CD14-positive monocyte (primary cell): Measurements from ENCODE around the gene ZNF207. TPM values are rescaled to one million over a fixed set of nuclear protein-coding genes. Genes with fewer than 3 reads are reported as not detected.

Experiments
- DNase-seq, 3 donors: peaks; one replicate each; pipeline ENCODE4 v3.0.0-alpha.2; 2011 to 2022
- H2AFZ ChIP-seq: 2 replicates; pipeline ENCODE4 v1.6.0; 2012; ENCODE audit warnings: mild to moderate bottlenecking, low read depth, low read length, inconsistent platforms; ENCODE audit not compliant: insufficient read depth, poor library complexity, severe bottlenecking
- H3K27ac ChIP-seq, 2 donors: 1 replicate in 1 of 2; 2 replicates in 1 of 2; pipeline ENCODE4 v1.5.1; 2012 to 2013; ENCODE audit warnings: low read length in 2 of 2, control low read depth in 1 of 2, inconsistent platforms in 1 of 2, low read depth in 1 of 2, mild to moderate bottlenecking in 1 of 2
- H3K27me3 ChIP-seq, 2 donors: one replicate each; pipeline versions ENCODE4 v1.6.0 to v1.6.1; 2011 to 2013; ENCODE audit warnings: low read length in 2 of 2; ENCODE audit not compliant: control insufficient read depth in 2 of 2, insufficient read depth in 2 of 2
- H3K36me3 ChIP-seq, 2 donors: replicated peaks in 1 of 2; 1 replicate in 1 of 2; 2 replicates in 1 of 2; pipeline versions ENCODE4 v1.5.1 to v1.6.1; 2012 to 2013; ENCODE audit warnings: low read length in 2 of 2, control low read depth in 1 of 2, inconsistent platforms in 1 of 2, mild to moderate bottlenecking in 1 of 2; ENCODE audit not compliant: insufficient read depth in 2 of 2, control insufficient read depth in 1 of 2
- H3K4me1 ChIP-seq, 2 donors: 1 replicate in 1 of 2; 2 replicates in 1 of 2; pipeline versions ENCODE4 v1.5.1 to v1.6.1; 2012 to 2013; ENCODE audit warnings: low read length in 2 of 2, control low read depth in 1 of 2, inconsistent platforms in 1 of 2, mild to moderate bottlenecking in 1 of 2, moderate library complexity in 1 of 2; ENCODE audit not compliant: insufficient read depth in 2 of 2, control insufficient read depth in 1 of 2
- H3K4me2 ChIP-seq: replicated peaks from 2 replicates; pipeline ENCODE3; 2012; ENCODE audit warnings: low read length, moderate library complexity, mild to moderate bottlenecking; ENCODE audit not compliant: poor library complexity, severe bottlenecking; ENCODE audit errors: extremely low read depth
- H3K4me3 ChIP-seq, 3 experiments: fragments of 200-600 bp in 1 of 3; sonication (generic) in 1 of 3; replicated peaks in 1 of 3; 1 replicate in 2 of 3; 2 replicates in 1 of 3; pipeline ENCODE4 v1.5.1; 2011 to 2013; ENCODE audit warnings: low read length in 3 of 3, mild to moderate bottlenecking in 3 of 3, control low read depth in 2 of 3, low read depth in 2 of 3, inconsistent platforms in 1 of 3, moderate library complexity in 1 of 3
- H3K79me2 ChIP-seq: 2 replicates; pipeline ENCODE4 v1.6.0; 2012; ENCODE audit warnings: mild to moderate bottlenecking, control low read depth, inconsistent platforms, low read length, moderate library complexity; ENCODE audit not compliant: insufficient read depth
- H3K9ac ChIP-seq: 2 replicates; pipeline ENCODE4 v1.6.0; 2017; ENCODE audit warnings: low read length, mild to moderate bottlenecking; ENCODE audit not compliant: insufficient read depth, poor library complexity, severe bottlenecking
- H3K9me3 ChIP-seq, 2 donors: replicated peaks in 1 of 2; 1 replicate in 1 of 2; 2 replicates in 1 of 2; pipeline versions ENCODE4 v1.5.1 to v1.6.1; 2012 to 2013; ENCODE audit warnings: low read length in 2 of 2, control low read depth in 1 of 2; ENCODE audit not compliant: control insufficient read depth in 1 of 2, insufficient read depth in 1 of 2
- H4K20me1 ChIP-seq: 2 replicates; pipeline ENCODE4 v1.6.0; 2012; ENCODE audit warnings: mild to moderate bottlenecking, low read length, control low read depth, moderate library complexity; ENCODE audit not compliant: insufficient read depth
- H3K27ac Mint-ChIP-seq, 7 donors: one replicate each; pipeline ENCODE4 v1.8.0; 2020; ENCODE audit warnings: mild to moderate bottlenecking in 7 of 7, mixed read lengths in 7 of 7, moderate library complexity in 6 of 7, inconsistent platforms in 2 of 7
- H3K27me3 Mint-ChIP-seq, 3 donors: one replicate each; pipeline ENCODE4 v1.8.0; 2021 to 2022; ENCODE audit warnings: low read depth in 3 of 3, mild to moderate bottlenecking in 3 of 3, mixed read lengths in 3 of 3, moderate library complexity in 3 of 3, inconsistent platforms in 1 of 3
- H3K36me3 Mint-ChIP-seq, 2 donors: one replicate each; pipeline ENCODE4 v1.8.0; 2020; ENCODE audit warnings: mixed read lengths in 2 of 2, inconsistent platforms in 1 of 2, mild to moderate bottlenecking in 1 of 2
- H3K4me1 Mint-ChIP-seq: one replicate; pipeline ENCODE4 v1.8.0; 2020; ENCODE audit warnings: mild to moderate bottlenecking, mixed read lengths
- H3K4me3 Mint-ChIP-seq, 2 donors: one replicate each; pipeline ENCODE4 v1.8.0; 2020; ENCODE audit warnings: mild to moderate bottlenecking in 2 of 2, mixed read lengths in 2 of 2, moderate library complexity in 1 of 2
- H3K9me3 Mint-ChIP-seq, 7 donors: one replicate each; pipeline ENCODE4 v1.8.0; 2020 to 2022; ENCODE audit warnings: mixed read lengths in 7 of 7, mild to moderate bottlenecking in 6 of 7, moderate library complexity in 6 of 7, inconsistent platforms in 2 of 7
- CTCF ChIP-seq: fragments of 200-600 bp; IDR thresholded peaks from one replicate; pipeline ENCODE4 v1.8.0; 2022; ENCODE audit warnings: antibody characterized with exemption, mild to moderate bottlenecking
- WGBS: methylation state at CpG from one replicate; pipeline ENCODE4 v1.1.5; 2013; ENCODE audit warnings: missing lambda C conversion rate; ENCODE audit not compliant: insufficient coverage; 5-methylcytosine and 5-hydroxymethylcytosine counted together
- intact Hi-C, 2 donors: fragments of 100-400 bp; cut with micrococcal nuclease; formaldehyde crosslinking; loops; one replicate each; pipeline versions ENCODE4 v1.15.0 to v1.15.1; 2023
- polyA plus RNA-seq, 3 donors: library from polyadenylated mRNA; depleted of rRNA in 1 of 3; unstranded in 2 of 3; stranded (reverse) in 1 of 3; fragments of 300-500 nt in 2 of 3; fragments of >200 nt in 1 of 3; fragmentation: Illumina TruSeq in 2 of 3; gene quantifications; 1 replicate in 2 of 3; 2 replicates in 1 of 3; pipeline ENCODE4 v1.2.3, GENCODE V29; 2012 to 2021

ZNF207 gene
- polyA plus RNA-seq, 3 donors, result 129 to 147 (median 138) TPM

- intact Hi-C loops, result no loop called here
- H3K4me3 ChIP-seq, result no peak overlapping the region
- no peak for DNase-seq
- no peaks in the 10 kb centered on the region for H3K4me1 ChIP-seq
- peaks cover 16% of the 10 kb centered on the region for H3K4me1 Mint-ChIP-seq
- no peak overlapping the region for H3K27ac Mint-ChIP-seq
- H3K79me2 ChIP-seq, result no peaks in the 10 kb centered on the region
- H3K9me3 Mint-ChIP-seq, result peaks cover 0 to 3% (median 0%) of the 10 kb centered on the region in 7 donors
- peaks cover 5 to 10% (median 6%) of the 10 kb centered on the region in 3 donors for H3K27me3 Mint-ChIP-seq
- WGBS, result 93% methylated on average over 5 of the region's 10 CpGs
- no peak overlapping the region for H2AFZ ChIP-seq
- TF ChIP-seq CTCF, result no peak
- no peaks in the 10 kb centered on the region for H3K36me3 Mint-ChIP-seq
- H3K36me3 ChIP-seq, result no peaks in the 10 kb centered on the region
- H3K4me2 ChIP-seq, result no peak overlapping the region
- no peaks in the 10 kb centered on the region for H4K20me1 ChIP-seq
- no peak overlapping the region for H3K27ac ChIP-seq
- no peak overlapping the region for H3K9ac ChIP-seq
- H3K4me3 Mint-ChIP-seq, result no peak overlapping the region
- H3K27me3 ChIP-seq, result no peaks in the 10 kb centered on the region
- H3K9me3 ChIP-seq, result no peaks in the 10 kb centered on the region
These were observed 46.9 kb upstream of the ZNF207 start for GRCh38 chr17:32302860-32303649.

GRCh38 chr17:32303781-32304288, 46.1 kb upstream of the ZNF207 start:
- H3K27me3 ChIP-seq, result no peaks in the 10 kb centered on the region
- H3K9ac ChIP-seq, result no peak overlapping the region
- Mint-ChIP-seq H3K27me3 (peaks cover 5 to 10% (median 8%) of the 10 kb centered on the region in 3 donors), H3K36me3 (no peaks in the 10 kb centered on the region), H3K4me1 (peaks cover 12% of the 10 kb centered on the region), H3K27ac (peak overlapping the region in 1 of 7 donors; percentile 7), H3K9me3 (peaks cover 0 to 3% (median 0%) of the 10 kb centered on the region in 7 donors), H3K4me3 (peak overlapping the region in 1 of 2 donors; percentile 18)
- no peak for TF ChIP-seq CTCF
- no peaks in the 10 kb centered on the region for H3K36me3 ChIP-seq
- H3K27ac ChIP-seq, result no peak overlapping the region
- no peak overlapping the region for H3K4me2 ChIP-seq
- no peak overlapping the region for H3K4me3 ChIP-seq
- H3K4me1 ChIP-seq, result no peaks in the 10 kb centered on the region
- no peak for DNase-seq
- WGBS, result 62% methylated on average over 2 of the region's 2 CpGs
- H2AFZ ChIP-seq, result no peak overlapping the region
- intact Hi-C loops, result no loop called here
- H3K79me2 ChIP-seq, result no peaks in the 10 kb centered on the region
- no peaks in the 10 kb centered on the region for H4K20me1 ChIP-seq
- H3K9me3 ChIP-seq, result no peaks in the 10 kb centered on the region
